ENCODE measurements around the gene GMPS. TPM values are rescaled to one million over a fixed set of nuclear protein-coding genes. Genes with fewer than 3 reads are reported as not detected.

GMPS gene
- polyA plus RNA-seq, 1 of the 3 experiments (the other 2 are of a cell fraction) = 13.4 TPM

GRCh38 chr3:155908605-155909004 is 38.2 kb downstream of the GMPS start:
- no peaks in the 10 kb centered on the region for H4K20me1 ChIP-seq (ENCODE audit: insufficient read depth)
- no peak overlapping the region for H3K4me3 ChIP-seq (ENCODE audit: low read depth in 2 of 2, low read length in 1 of 2)
- no peak overlapping the region for H2AFZ ChIP-seq (ENCODE audit: low read depth)
- CTCF ChIA-PET = interaction anchor here (1.3 kb wide), 1 partner anchor 15 kb away, joined by 3 read pairs; no protein-coding TSS in a partner anchor
- no peaks in the 10 kb centered on the region for H3K9me3 ChIP-seq
- no peaks in the 10 kb centered on the region for H3K9me2 ChIP-seq
- no peaks in the 10 kb centered on the region for H3K27me3 ChIP-seq (ENCODE audit: insufficient read depth)
- H3K79me2 ChIP-seq (ENCODE audit: insufficient read depth) = no peaks in the 10 kb centered on the region
- DNase-seq = no peak
- no peak overlapping the region for H3K9ac ChIP-seq
- H3K27ac ChIP-seq (ENCODE audit: low read depth in 2 of 2, low read length in 1 of 2) = no peak overlapping the region
- no peak overlapping the region for H3K4me2 ChIP-seq
- peaks cover 0 to 13% of the 10 kb centered on the region in 2 experiments; a peak in 1 of 4 replicates for H3K4me1 ChIP-seq (ENCODE audit: control insufficient read depth in 1 of 2, insufficient read depth in 2 of 2, low read depth in 1 of 2, low read length in 1 of 2)
- peaks cover 36 to 69% of the 10 kb centered on the region in 2 experiments for H3K36me3 ChIP-seq (replicated peaks in 1 of 2; ENCODE audit: control insufficient read depth in 1 of 2, insufficient read depth in 2 of 2, low read length in 1 of 2)
- POLR2A ChIA-PET = no interaction called here
- H3F3A ChIP-seq (replicated peaks; ENCODE audit: insufficient read depth) = peaks cover 10% of the 10 kb centered on the region
- TF ChIP-seq, protein P1, sequence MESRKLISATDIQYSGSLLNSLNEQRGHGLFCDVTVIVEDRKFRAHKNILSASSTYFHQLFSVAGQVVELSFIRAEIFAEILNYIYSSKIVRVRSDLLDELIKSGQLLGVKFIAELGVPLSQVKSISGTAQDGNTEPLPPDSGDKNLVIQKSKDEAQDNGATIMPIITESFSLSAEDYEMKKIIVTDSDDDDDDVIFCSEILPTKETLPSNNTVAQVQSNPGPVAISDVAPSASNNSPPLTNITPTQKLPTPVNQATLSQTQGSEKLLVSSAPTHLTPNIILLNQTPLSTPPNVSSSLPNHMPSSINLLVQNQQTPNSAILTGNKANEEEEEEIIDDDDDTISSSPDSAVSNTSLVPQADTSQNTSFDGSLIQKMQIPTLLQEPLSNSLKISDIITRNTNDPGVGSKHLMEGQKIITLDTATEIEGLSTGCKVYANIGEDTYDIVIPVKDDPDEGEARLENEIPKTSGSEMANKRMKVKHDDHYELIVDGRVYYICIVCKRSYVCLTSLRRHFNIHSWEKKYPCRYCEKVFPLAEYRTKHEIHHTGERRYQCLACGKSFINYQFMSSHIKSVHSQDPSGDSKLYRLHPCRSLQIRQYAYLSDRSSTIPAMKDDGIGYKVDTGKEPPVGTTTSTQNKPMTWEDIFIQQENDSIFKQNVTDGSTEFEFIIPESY (IDR thresholded peaks at IDR 0.05; ENCODE audit: borderline replicate concordance, low read depth) = no peak
- TF ChIP-seq GABPA (IDR thresholded peaks at IDR 0.05; ENCODE audit: low read depth) (no peak), CTCF (IDR thresholded peaks at IDR 0.05) (no peak), ELF1 (IDR thresholded peaks at IDR 0.05) (no peak), MAX (IDR thresholded peaks at IDR 0.05; ENCODE audit: low read depth) (no peak), POLR2AphosphoS5 (IDR thresholded peaks at IDR 0.05; ENCODE audit: low read depth, low read length) (no peak), TCF12 (IDR thresholded peaks at IDR 0.05) (no peak), MEF2A (IDR thresholded peaks at IDR 0.05; ENCODE audit: borderline replicate concordance, low read depth) (no peak), RAD21 (IDR thresholded peaks at IDR 0.05; ENCODE audit: low read length) (no peak), TAF1 (IDR thresholded peaks at IDR 0.05; ENCODE audit: borderline replicate concordance, low read depth, low read length) (no peak), TEAD4 (IDR thresholded peaks at IDR 0.05; ENCODE audit: borderline replicate concordance, insufficient read depth) (no peak), SIN3A (IDR thresholded peaks at IDR 0.05; ENCODE audit: borderline replicate concordance, low read depth, low read length) (no peak), RXRA (IDR thresholded peaks at IDR 0.05; ENCODE audit: borderline replicate concordance, low read depth) (no peak)
- TF ChIP-seq, protein P2, sequence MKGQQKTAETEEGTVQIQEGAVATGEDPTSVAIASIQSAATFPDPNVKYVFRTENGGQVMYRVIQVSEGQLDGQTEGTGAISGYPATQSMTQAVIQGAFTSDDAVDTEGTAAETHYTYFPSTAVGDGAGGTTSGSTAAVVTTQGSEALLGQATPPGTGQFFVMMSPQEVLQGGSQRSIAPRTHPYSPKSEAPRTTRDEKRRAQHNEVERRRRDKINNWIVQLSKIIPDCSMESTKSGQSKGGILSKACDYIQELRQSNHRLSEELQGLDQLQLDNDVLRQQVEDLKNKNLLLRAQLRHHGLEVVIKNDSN (IDR thresholded peaks at IDR 0.05; ENCODE audit: borderline replicate concordance, low read depth) = no peak

DNA sequence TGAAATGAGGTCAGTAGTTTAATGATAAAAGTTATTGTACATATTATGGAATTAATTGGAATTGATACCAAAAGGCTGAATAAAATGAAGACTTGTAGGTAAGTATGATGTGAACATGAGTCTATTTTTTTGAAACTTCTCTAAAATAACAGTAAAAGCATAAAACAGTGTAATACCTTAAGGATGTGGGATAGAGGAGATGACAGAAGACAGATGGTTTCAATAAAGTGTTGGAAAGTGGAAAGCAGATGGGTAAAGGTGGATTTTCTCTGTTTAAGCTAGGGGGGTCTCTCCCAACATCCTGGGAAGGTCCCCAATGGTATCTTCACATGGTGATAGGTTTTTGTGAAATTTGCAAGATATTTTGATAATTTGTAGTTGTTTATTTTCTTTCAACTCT is 41.6 kb downstream of the GMPS start:
- Histone ChIP-seq H4K20me1 (ENCODE audit: insufficient read depth) (no peaks in the 10 kb centered on the region), H3K36me3 (replicated peaks in 1 of 2; ENCODE audit: control insufficient read depth in 1 of 2, insufficient read depth in 2 of 2, low read length in 1 of 2) (peaks cover 23 to 78% of the 10 kb centered on the region in 2 experiments), H3K27me3 (ENCODE audit: insufficient read depth) (no peaks in the 10 kb centered on the region), H3F3A (replicated peaks; ENCODE audit: insufficient read depth) (peaks cover 10% of the 10 kb centered on the region), H3K9ac (no peak overlapping the region), H3K4me3 (ENCODE audit: low read depth in 2 of 2, low read length in 1 of 2) (no peak overlapping the region), H3K27ac (ENCODE audit: low read depth in 2 of 2, low read length in 1 of 2) (peak overlapping the region; percentile 26 to 39; a peak in 3 of 4 replicates), H3K9me3 (no peaks in the 10 kb centered on the region), H3K4me2 (no peak overlapping the region), H2AFZ (ENCODE audit: low read depth) (no peak overlapping the region), H3K4me1 (ENCODE audit: control insufficient read depth in 1 of 2, insufficient read depth in 2 of 2, low read depth in 1 of 2, low read length in 1 of 2) (peaks cover 0 to 13% of the 10 kb centered on the region in 2 experiments; a peak in 1 of 4 replicates), H3K79me2 (ENCODE audit: insufficient read depth) (no peaks in the 10 kb centered on the region), H3K9me2 (no peaks in the 10 kb centered on the region)
- DNase-seq = no peak
- TF ChIP-seq, protein P3, sequence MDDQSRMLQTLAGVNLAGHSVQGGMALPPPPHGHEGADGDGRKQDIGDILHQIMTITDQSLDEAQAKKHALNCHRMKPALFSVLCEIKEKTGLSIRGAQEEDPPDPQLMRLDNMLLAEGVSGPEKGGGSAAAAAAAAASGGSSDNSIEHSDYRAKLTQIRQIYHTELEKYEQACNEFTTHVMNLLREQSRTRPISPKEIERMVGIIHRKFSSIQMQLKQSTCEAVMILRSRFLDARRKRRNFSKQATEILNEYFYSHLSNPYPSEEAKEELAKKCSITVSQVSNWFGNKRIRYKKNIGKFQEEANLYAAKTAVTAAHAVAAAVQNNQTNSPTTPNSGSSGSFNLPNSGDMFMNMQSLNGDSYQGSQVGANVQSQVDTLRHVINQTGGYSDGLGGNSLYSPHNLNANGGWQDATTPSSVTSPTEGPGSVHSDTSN (IDR thresholded peaks at IDR 0.05) = 0 out of 2 replicates have a peak, but pooled peaks have one; percentile 5
- TF ChIP-seq TCF12 (IDR thresholded peaks at IDR 0.05) (peak; percentile 80), FOSL2 (IDR thresholded peaks at IDR 0.05; ENCODE audit: borderline replicate concordance, low read depth) (no peak)
- ChIA-PET POLR2A (no interaction called here), CTCF (no interaction called here)

Data from SK-N-SH (cell line).